A549 (cell line): ENCODE data around the gene MEAK7. TPM values are rescaled to one million over a fixed set of nuclear protein-coding genes. Genes with fewer than 3 reads are reported as not detected.

Source experiments
- ATAC-seq, 2 experiments: fragments of 200-7000 bp in 1 of 2; fragments of >200 bp in 1 of 2; cut with Nextera tagmentation in 1 of 2; cut with Tn5 transposase in 1 of 2; 3 replicates each; pipeline versions ENCODE4 v1.8.0 to v1.9.1; 2018 to 2020; ENCODE audit warnings: mild to moderate bottlenecking in 1 of 2, moderate library complexity in 1 of 2
- CTCF ChIA-PET: fragments of 300-600 bp; sonication (Branson Sonifier 250); formaldehyde crosslinking; extraction: SDS; loops from one replicate; lab custom pipeline; 2021; ENCODE audit warnings: antibody characterized with exemption, inconsistent platforms; lab: Yijun Ruan, JAX
- POLR2A ChIA-PET: fragments of 350-600 bp; formaldehyde crosslinking; extraction: SDS; loops from one replicate; lab custom pipeline; 2021; ENCODE audit warnings: antibody characterized with exemption, inconsistent platforms; lab: Yijun Ruan, JAX
- DNase-seq, 2 experiments: peaks; one replicate each; pipeline versions ENCODE4 v3.0.0 to v3.0.0-alpha.2; 2011 to 2016; ENCODE audit warnings: low read depth in 1 of 2, low spot score in 1 of 2
- FAIRE-seq: peaks from 2 replicates; lab custom pipeline; 2011; peaks lifted over from hg19 to GRCh38; lab: Jason Lieb, UNC
- H3K27ac ChIP-seq, 2 experiments: fragments of >200 bp; sonication (Bioruptor Twin); formaldehyde crosslinking; 3 replicates each; pipeline ENCODE4 v1.5.1; 2016 to 2017
- H3K4me1 ChIP-seq: fragments of >200 bp; sonication (Bioruptor Twin); formaldehyde crosslinking; 3 replicates; pipeline ENCODE4 v1.6.1; 2016
- H3K4me2 ChIP-seq: fragments of >200 bp; sonication (Bioruptor Twin); formaldehyde crosslinking; 3 replicates; pipeline ENCODE4 v1.6.1; 2016
- H3K4me3 ChIP-seq: fragments of >200 bp; sonication (Bioruptor Twin); formaldehyde crosslinking; 3 replicates; pipeline ENCODE4 v1.5.1; 2016
- H3K9me3 ChIP-seq: fragments of >200 bp; sonication (Bioruptor Twin); formaldehyde crosslinking; 3 replicates; pipeline ENCODE4 v1.6.1; 2016
- CBX2 ChIP-seq: fragments of 200-600 bp; sonication (generic); IDR thresholded peaks from 2 replicates; pipeline ENCODE4 v1.6.1; 2016; ENCODE audit warnings: low read depth, mild to moderate bottlenecking, borderline replicate concordance
- EHMT2 ChIP-seq: fragments of 200-600 bp; sonication (generic); IDR thresholded peaks from 2 replicates; pipeline ENCODE4 v1.6.1; 2016; ENCODE audit warnings: antibody characterized with exemption, low read depth, mild to moderate bottlenecking, moderate library complexity
- FOSB ChIP-seq: fragments of 250-450 bp; sonication (Bioruptor Pico); IDR thresholded peaks from 2 replicates; pipeline ENCODE4 v1.5.0; 2020; ENCODE audit warnings: mild to moderate bottlenecking, moderate library complexity
- HDAC2 ChIP-seq: fragments of 200-600 bp; sonication (generic); IDR thresholded peaks from 2 replicates; pipeline ENCODE4 v1.6.1; 2016
- HOXA7 ChIP-seq: fragments of 250-450 bp; sonication (Bioruptor Pico); IDR thresholded peaks from 2 replicates; pipeline ENCODE4 v1.5.0; 2020; ENCODE audit warnings: mild to moderate bottlenecking, moderate library complexity
- JUNB ChIP-seq: fragments of >200 bp; sonication (Bioruptor Twin); formaldehyde crosslinking; IDR thresholded peaks from 2 replicates; pipeline ENCODE4 v1.6.1; 2016
- KDM1A ChIP-seq: fragments of 200-600 bp; sonication (generic); IDR thresholded peaks from 2 replicates; pipeline ENCODE4 v1.6.1; 2016; ENCODE audit warnings: low read depth, mild to moderate bottlenecking
- NPAS2 ChIP-seq: fragments of 250-450 bp; sonication (Bioruptor Pico); IDR thresholded peaks from 2 replicates; pipeline ENCODE4 v1.8.0; 2022; ENCODE audit warnings: mild to moderate bottlenecking, moderate library complexity, borderline replicate concordance
- RAD21 ChIP-seq, 2 experiments: fragments of >200 bp in 1 of 2; sonication (Bioruptor Twin) in 1 of 2; formaldehyde crosslinking in 1 of 2; IDR thresholded peaks in 1 of 2; conservative IDR thresholded peaks in 1 of 2; 2 replicates in 1 of 2; 3 replicates in 1 of 2; pipeline ENCODE4 v1.6.1; 2012 to 2018; ENCODE audit warnings: inconsistent platforms in 1 of 2
- RARB ChIP-seq: fragments of 250-450 bp; sonication (Bioruptor Pico); IDR thresholded peaks from 2 replicates; pipeline ENCODE4 v1.8.0; 2021; ENCODE audit warnings: mild to moderate bottlenecking, moderate library complexity
- SREBF2 ChIP-seq: fragments of 450-650 bp; IDR thresholded peaks from 2 replicates; pipeline ENCODE4 v1.6.1; 2014; ENCODE audit warnings: mild to moderate bottlenecking, moderate library complexity
- TFCP2L1 ChIP-seq: fragments of 250-450 bp; sonication (Bioruptor Pico); IDR thresholded peaks from 2 replicates; pipeline ENCODE4 v1.5.0; 2021; ENCODE audit warnings: mild to moderate bottlenecking
- ZC3H11A ChIP-seq: fragments of 450-650 bp; IDR thresholded peaks from 2 replicates; pipeline ENCODE4 v1.6.1; 2014; ENCODE audit warnings: antibody characterized with exemption, mild to moderate bottlenecking
- ZNF302 ChIP-seq: fragments of 250-450 bp; sonication (Bioruptor Pico); IDR thresholded peaks from 2 replicates; pipeline ENCODE4 v1.9.0; 2021; ENCODE audit warnings: inconsistent platforms, mild to moderate bottlenecking, moderate library complexity
- ZSCAN20 ChIP-seq: fragments of 250-450 bp; sonication (Bioruptor Pico); IDR thresholded peaks from 2 replicates; pipeline ENCODE4 v1.8.0; 2022; ENCODE audit warnings: mild to moderate bottlenecking, moderate library complexity
- WGBS: methylation state at CpG from one replicate; pipeline ENCODE4 v1.1.6; 2017; ENCODE audit errors: missing lambda C conversion rate; 5-methylcytosine and 5-hydroxymethylcytosine counted together
- polyA plus RNA-seq, 4 experiments: library from polyadenylated mRNA; depleted of rRNA in 3 of 4; stranded (reverse); fragments of >200 nt; fragmentation: RNase III in 1 of 4; extraction: RNeasy Plus Mini Kit Qiagen cat#74134 plus additional on column Dnase treatment in 1 of 4; gene quantifications; 2 replicates in 3 of 4; 3 replicates in 1 of 4; pipeline ENCODE4 v1.2.3, GENCODE V29; 2011 to 2017
- TF ChIP-seq, protein P1 (sequence below): fragments of 250-450 bp; sonication (Bioruptor Pico); IDR thresholded peaks from 2 replicates; pipeline ENCODE4 v1.5.0; 2020; ENCODE audit warnings: low read depth, mild to moderate bottlenecking, moderate library complexity
- TF ChIP-seq, protein P2 (sequence below): IDR thresholded peaks from 2 replicates; pipeline ENCODE4 v1.6.1; 2012
- TF ChIP-seq, protein P3 (sequence below): fragments of 250-450 bp; sonication (Bioruptor Pico); IDR thresholded peaks from 2 replicates; pipeline ENCODE4 v1.5.0; 2021; ENCODE audit warnings: mild to moderate bottlenecking, moderate library complexity, borderline replicate concordance

MEAK7 gene
- polyA plus RNA-seq, 2 of the 4 experiments (the other 2 are of a cell fraction), result 26.2 to 30.5 TPM

DNA sequence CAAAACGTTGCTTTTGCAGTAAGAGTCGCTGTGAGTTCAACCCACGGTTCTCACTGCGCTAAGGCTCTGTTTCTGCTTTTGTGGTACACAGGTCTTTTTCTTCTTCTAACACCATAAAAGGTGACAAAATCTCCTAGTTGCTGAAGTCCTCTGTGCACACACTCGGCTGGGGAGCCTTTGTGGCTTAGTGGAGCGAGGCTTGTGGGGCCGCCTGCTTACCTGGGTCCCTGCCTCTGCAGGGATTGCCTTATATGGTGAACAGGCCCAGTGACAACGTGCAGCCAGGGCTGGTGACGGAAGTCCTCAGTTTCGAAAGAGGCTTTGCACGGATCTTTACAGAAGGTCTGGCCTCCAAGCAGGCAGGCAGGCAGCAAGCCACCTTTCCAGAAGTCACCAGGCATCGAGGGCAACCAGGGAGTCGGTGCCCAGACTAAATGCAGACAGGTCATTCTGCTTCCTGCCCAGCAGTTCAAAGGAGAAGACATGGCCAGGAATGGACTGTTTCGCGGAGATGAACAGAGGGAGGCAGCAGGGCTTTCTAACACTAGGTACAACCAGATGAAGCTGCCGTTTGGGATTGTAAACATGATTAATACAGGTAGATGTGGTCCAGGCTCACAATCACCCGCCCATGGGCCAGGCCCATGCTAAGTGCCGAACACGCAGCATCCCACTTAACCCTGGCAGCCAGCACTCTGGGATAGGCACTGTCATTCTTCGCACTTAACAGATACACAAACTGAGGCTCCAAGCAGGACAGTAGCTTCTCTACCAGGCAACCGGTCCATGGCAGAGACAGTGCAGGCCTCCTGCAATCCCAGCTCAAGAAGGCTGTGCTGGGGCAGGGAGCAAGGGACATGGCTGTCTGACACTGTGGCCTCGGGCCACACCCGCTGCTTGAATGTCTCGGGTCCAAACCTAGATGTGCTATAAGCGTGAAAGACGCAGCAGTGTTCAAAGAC is 10.7 kb upstream of the MEAK7 start:
- no peak overlapping the region for H3K4me2 ChIP-seq
- H3K4me1 ChIP-seq, result peaks cover 4% of the 10 kb centered on the region; the same call in 2 of the 3 replicates
- no peak overlapping the region for H3K4me3 ChIP-seq
- H3K27ac ChIP-seq, result peak overlapping the region in 1 of 2 experiments; percentile 45; a peak in 2 of 6 replicates
- no peak for TF ChIP-seq RAD21 (conservative IDR thresholded peaks at IDR 0.05 in 1 of 2, IDR thresholded peaks at IDR 0.05 in 1 of 2)
- TF ChIP-seq CBX2, result no peak
- TF ChIP-seq RARB, result no peak
- no peak for TF ChIP-seq ZNF302 (CRISPR knock-in tag)
- no peak for TF ChIP-seq FOSB (CRISPR knock-in tag)
- no peak for TF ChIP-seq NPAS2 (CRISPR knock-in tag)
- TF ChIP-seq TFCP2L1 (CRISPR knock-in tag), result no peak
- TF ChIP-seq, protein P1, sequence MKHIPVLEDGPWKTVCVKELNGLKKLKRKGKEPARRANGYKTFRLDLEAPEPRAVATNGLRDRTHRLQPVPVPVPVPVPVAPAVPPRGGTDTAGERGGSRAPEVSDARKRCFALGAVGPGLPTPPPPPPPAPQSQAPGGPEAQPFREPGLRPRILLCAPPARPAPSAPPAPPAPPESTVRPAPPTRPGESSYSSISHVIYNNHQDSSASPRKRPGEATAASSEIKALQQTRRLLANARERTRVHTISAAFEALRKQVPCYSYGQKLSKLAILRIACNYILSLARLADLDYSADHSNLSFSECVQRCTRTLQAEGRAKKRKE (CRISPR knock-in tag), result no peak
- TF ChIP-seq, protein P2, sequence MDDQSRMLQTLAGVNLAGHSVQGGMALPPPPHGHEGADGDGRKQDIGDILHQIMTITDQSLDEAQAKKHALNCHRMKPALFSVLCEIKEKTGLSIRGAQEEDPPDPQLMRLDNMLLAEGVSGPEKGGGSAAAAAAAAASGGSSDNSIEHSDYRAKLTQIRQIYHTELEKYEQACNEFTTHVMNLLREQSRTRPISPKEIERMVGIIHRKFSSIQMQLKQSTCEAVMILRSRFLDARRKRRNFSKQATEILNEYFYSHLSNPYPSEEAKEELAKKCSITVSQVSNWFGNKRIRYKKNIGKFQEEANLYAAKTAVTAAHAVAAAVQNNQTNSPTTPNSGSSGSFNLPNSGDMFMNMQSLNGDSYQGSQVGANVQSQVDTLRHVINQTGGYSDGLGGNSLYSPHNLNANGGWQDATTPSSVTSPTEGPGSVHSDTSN, result no peak
- no peak for TF ChIP-seq EHMT2
- no peak for TF ChIP-seq KDM1A
- no peak for TF ChIP-seq HOXA7
- ChIA-PET POLR2A (no interaction called here), CTCF (interaction anchor here (0.6 to 20.3 kb wide), 4 partner anchors 27 to 225 kb away, joined by 3 to 284 read pairs (median 38); partner anchors contain the start of gene COTL1)
- FAIRE-seq (no peak), DNase-seq (no peak), ATAC-seq (no peak)
- no peaks in the 10 kb centered on the region for H3K9me3 ChIP-seq
- WGBS, result 78% methylated on average over 25 of the region's 26 CpGs

DNA sequence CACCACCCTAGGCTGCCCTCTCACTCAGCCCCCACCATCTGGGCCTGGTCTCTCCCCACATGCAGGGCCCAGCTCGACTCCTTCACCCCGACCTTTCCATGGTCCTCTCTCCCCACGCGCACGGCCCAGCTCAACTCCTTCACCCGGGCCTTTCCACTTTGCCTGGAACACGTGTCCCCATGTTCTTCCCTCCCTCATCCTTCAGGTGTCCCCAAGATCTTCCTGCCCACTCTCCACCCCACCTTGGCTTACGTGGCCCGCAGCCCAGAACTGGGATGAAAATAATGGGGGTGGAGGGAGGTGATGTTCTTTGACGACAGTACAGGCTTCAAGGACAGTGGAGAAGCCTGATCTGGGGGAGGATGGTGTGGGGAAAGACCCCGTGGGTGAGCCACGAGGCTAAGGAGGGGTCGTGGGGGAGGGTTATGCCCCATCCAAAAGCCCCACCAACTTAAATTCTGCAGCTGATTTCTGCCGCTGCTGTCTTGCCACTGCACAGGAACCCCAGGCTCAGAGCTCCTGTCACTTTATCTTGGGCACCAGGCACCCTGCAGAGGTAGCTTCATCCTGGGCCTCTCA is 9.9 kb upstream of the MEAK7 start:
- Histone ChIP-seq H3K9me3 (no peaks in the 10 kb centered on the region), H3K27ac (peak overlapping the region in 1 of 2 experiments; percentile 45; a peak in 2 of 6 replicates), H3K4me3 (no peak overlapping the region), H3K4me1 (peaks cover 4% of the 10 kb centered on the region; the same call in 2 of the 3 replicates), H3K4me2 (no peak overlapping the region)
- ChIA-PET CTCF (interaction anchor here (0.6 to 20.3 kb wide), 9 partner anchors 8 to 225 kb away, joined by 3 to 284 read pairs (median 8); partner anchors contain the start of gene COTL1), POLR2A (no interaction called here)
- WGBS, result 69% methylated on average over 14 of the region's 14 CpGs
- no peak for FAIRE-seq
- no peak for DNase-seq
- TF ChIP-seq, protein P3, sequence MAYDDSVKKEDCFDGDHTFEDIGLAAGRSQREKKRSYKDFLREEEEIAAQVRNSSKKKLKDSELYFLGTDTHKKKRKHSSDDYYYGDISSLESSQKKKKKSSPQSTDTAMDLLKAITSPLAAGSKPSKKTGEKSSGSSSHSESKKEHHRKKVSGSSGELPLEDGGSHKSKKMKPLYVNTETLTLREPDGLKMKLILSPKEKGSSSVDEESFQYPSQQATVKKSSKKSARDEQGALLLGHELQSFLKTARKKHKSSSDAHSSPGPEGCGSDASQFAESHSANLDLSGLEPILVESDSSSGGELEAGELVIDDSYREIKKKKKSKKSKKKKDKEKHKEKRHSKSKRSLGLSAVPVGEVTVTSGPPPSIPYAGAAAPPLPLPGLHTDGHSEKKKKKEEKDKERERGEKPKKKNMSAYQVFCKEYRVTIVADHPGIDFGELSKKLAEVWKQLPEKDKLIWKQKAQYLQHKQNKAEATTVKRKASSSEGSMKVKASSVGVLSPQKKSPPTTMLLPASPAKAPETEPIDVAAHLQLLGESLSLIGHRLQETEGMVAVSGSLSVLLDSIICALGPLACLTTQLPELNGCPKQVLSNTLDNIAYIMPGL, result no peak
- TF ChIP-seq SREBF2, result no peak
- no peak for TF ChIP-seq ZC3H11A
- no peak for TF ChIP-seq JUNB
- no peak for TF ChIP-seq ZSCAN20
- no peak for TF ChIP-seq HDAC2
- ATAC-seq, result no peak
